ENCODE measurements around the gene ADGRB3. TPM values are rescaled to one million over a fixed set of nuclear protein-coding genes. Genes with fewer than 3 reads are reported as not detected.
A peak's percentile ranks its signal among the peaks of the same experiment; 100 is the strongest.
"Not testable (repeated sequence)": the region's sequence is repeated elsewhere in the genome, so short reads cannot be mapped to it uniquely, and the experiment has no call there.

The ADGRB3 gene
- total and polyA plus RNA-seq, 8 donors: 0.19 to 16.0 (median 0.61) TPM; not detected in 1

DNA sequence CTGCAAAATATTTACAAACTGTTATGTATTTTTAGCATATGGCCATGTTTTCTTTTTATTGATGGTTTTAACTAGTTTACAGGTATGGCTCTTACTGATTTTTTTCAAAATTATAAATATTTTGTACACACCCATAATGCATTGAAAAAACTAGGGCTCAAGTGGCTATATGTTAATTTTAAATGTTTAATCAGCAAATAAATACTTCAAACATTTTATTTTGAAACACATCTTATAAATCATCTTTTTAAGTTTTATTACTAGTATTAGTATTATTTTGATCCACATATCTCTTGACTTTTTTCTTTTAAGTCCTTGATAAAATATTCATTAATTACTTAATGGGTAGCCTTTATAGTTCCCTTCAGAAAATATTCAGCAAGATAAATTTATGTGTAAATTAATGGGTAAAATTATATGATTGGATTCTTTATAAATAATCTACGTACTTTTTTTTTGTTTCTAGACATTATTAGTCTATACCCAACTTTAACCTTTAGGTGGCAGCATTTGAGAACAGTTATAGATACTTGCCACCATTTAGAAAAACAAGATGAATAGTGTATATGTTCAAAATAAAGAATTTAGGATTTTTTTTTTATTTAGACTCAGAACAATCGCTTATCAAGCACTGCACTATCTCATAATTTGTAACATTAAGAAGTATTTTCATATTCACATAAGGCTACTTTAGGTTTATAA lies 241.9 kb downstream of the ADGRB3 start:
- no peaks in the 10 kb centered on the region for H3K27me3 ChIP-seq
- H3K27ac ChIP-seq: no peak overlapping the region
- TF ChIP-seq POLR2A (IDR thresholded peaks at IDR 0.05) (no peak), CTCF (IDR thresholded peaks at IDR 0.05) (no peak), POLR2AphosphoS5 (IDR thresholded peaks at IDR 0.05) (no peak), EP300 (IDR thresholded peaks at IDR 0.05) (no peak)
- intact Hi-C loops (cut with DNase I; ENCODE audit: low total_unique reads): no loop called here
- H3K4me1 ChIP-seq: no peaks in the 10 kb centered on the region
- 9 to 23% (median 17%) methylated on average over 2 of the region's 2 CpGs for WGBS, 5 donors
- H3K36me3 ChIP-seq: no peaks in the 10 kb centered on the region
- H3K4me3 ChIP-seq: no peak overlapping the region
- no peaks in the 10 kb centered on the region for H3K9me3 ChIP-seq
- peak in 1 of 2 donors; percentile 16 for DNase-seq

DNA sequence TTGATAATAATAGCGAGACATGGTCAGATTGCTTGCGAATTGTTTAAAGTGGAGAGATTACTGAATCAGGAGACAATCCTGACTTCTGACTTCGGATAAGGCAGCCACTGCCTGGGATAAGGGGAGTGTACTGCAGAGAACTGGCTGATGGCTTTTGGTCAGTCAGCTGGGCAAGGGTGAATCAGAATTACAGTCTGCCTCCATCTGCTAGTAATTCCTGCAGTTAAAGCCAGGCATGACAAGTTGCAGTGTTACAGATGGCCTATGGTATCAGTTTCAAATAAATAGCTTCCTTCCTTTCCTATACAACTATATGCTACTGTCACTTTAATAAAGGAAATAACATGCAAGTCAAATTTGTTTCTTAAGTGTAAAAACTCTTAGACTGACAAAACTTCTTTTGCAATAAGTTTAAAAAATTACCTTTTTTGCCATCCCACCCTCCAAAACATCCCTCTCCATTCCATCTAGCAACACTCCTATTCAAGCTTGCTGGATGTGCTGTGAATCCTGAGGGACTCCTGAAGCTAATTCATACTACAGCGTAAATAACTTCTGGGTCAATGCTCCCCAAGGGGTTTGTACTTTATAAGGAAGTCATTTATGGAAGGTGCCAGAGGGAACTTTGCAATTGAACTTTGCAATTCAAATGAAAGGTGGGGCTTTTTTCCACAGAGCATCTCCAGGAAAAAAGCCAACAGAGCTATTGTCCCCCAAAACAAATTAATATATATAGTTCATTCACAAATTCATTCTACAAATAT lies 245.2 kb downstream of the ADGRB3 start:
- peak in 1 of 2 donors; percentile 30 for DNase-seq
- Histone ChIP-seq H3K36me3 (no peaks in the 10 kb centered on the region), H3K27me3 (no peaks in the 10 kb centered on the region), H3K4me1 (no peaks in the 10 kb centered on the region), H3K27ac (no peak overlapping the region), H3K9me3 (no peaks in the 10 kb centered on the region), H3K4me3 (no peak overlapping the region)
- no peak for TF ChIP-seq POLR2A (IDR thresholded peaks at IDR 0.05)
- TF ChIP-seq EP300 (IDR thresholded peaks at IDR 0.05): no peak
- TF ChIP-seq CTCF (IDR thresholded peaks at IDR 0.05): no peak
- no peak for TF ChIP-seq POLR2AphosphoS5 (IDR thresholded peaks at IDR 0.05)
- WGBS, 5 donors: 74 to 80% (median 79%) methylated on average over 4 of the region's 4 CpGs
- intact Hi-C loops (cut with DNase I; ENCODE audit: low total_unique reads): no loop called here

DNA sequence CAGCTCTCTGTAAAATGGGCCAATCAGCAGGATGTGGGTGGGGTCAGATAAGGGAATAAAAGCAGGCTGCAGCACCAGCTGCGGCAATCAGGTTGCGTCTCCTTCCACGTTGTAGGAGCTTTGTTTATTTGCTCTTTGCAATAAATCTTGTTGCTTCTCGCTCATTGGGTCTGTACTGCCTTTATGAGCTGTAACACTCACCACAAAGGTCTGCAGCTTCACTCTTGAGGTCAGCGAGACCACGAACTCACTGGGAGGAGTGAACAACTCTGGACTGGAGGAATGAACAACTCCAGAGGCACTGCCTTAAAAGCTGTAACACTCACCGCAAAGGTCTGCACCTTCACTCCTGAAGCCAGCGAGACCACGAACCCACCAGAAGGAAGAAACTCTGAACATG lies 248.2 kb downstream of the ADGRB3 start:
- H3K4me1 ChIP-seq; H3K9me3 ChIP-seq; DNase-seq; H3K36me3 ChIP-seq; H3K4me3 ChIP-seq; intact Hi-C loops (cut with DNase I; ENCODE audit: low total_unique reads); H3K27ac ChIP-seq; H3K27me3 ChIP-seq: not testable (repeated sequence)
- WGBS, 5 donors: 79 to 87% (median 84%) methylated on average over 9 of the region's 9 CpGs

GRCh38 chr6:68891419-68891818 lies 256.3 kb downstream of the ADGRB3 start:
- Histone ChIP-seq H3K4me1 (no peaks in the 10 kb centered on the region), H3K4me3 (no peak overlapping the region), H3K9me3 (no peaks in the 10 kb centered on the region), H3K36me3 (no peaks in the 10 kb centered on the region), H3K27ac (no peak overlapping the region), H3K27me3 (no peaks in the 10 kb centered on the region)
- no peak for TF ChIP-seq CTCF (IDR thresholded peaks at IDR 0.05)
- TF ChIP-seq POLR2A (IDR thresholded peaks at IDR 0.05): no peak
- TF ChIP-seq POLR2AphosphoS5 (IDR thresholded peaks at IDR 0.05): no peak
- no peak for TF ChIP-seq EP300 (IDR thresholded peaks at IDR 0.05)
- intact Hi-C loops (cut with DNase I; ENCODE audit: low total_unique reads): no loop called here
- DNase-seq: no peak

- Histone ChIP-seq H3K27ac (no peak overlapping the region), H3K4me1 (no peaks in the 10 kb centered on the region), H3K4me3 (no peak overlapping the region), H3K27me3 (no peaks in the 10 kb centered on the region), H3K36me3 (no peaks in the 10 kb centered on the region), H3K9me3 (no peaks in the 10 kb centered on the region)
- intact Hi-C loops (cut with DNase I; ENCODE audit: low total_unique reads): no loop called here
- DNase-seq: no peak
- WGBS, 5 donors: 81 to 89% (median 82%) methylated on average over 3 of the region's 3 CpGs
- TF ChIP-seq POLR2A (IDR thresholded peaks at IDR 0.05) (no peak), POLR2AphosphoS5 (IDR thresholded peaks at IDR 0.05) (no peak), CTCF (IDR thresholded peaks at IDR 0.05) (no peak), EP300 (IDR thresholded peaks at IDR 0.05) (no peak)
Measured at GRCh38 chr6:68892452-68892851, 257.4 kb downstream of the ADGRB3 start.
